GM23338 (cell line): ENCODE results near the gene SMAD9. TPM values are rescaled to one million over a fixed set of nuclear protein-coding genes. Genes with fewer than 3 reads are reported as not detected.

Source experiments
- ATAC-seq: fragments of 200-7000 bp; cut with Tn5 transposase; 3 replicates; pipeline ENCODE4 v1.9.1; 2020
- DNase-seq: peaks from one replicate; pipeline ENCODE4 v3.0.0-alpha.2; 2015; ENCODE audit warnings: low spot score
- H2AFZ ChIP-seq: fragments of 200-600 bp; sonication (generic); 2 replicates; pipeline ENCODE4 v1.8.0; 2016; ENCODE audit warnings: antibody characterized with exemption, mild to moderate bottlenecking, moderate library complexity
- H3F3A ChIP-seq: fragments of 200-600 bp; sonication (generic); replicated peaks from 2 replicates; pipeline ENCODE4 v1.8.0; 2017; ENCODE audit warnings: antibody characterized with exemption, mixed run types, low read depth
- H3K27ac ChIP-seq: fragments of 200-600 bp; sonication (generic); 2 replicates; pipeline ENCODE4 v1.6.1; 2016; ENCODE audit warnings: low read depth
- H3K27me3 ChIP-seq: fragments of 200-600 bp; sonication (generic); 2 replicates; pipeline ENCODE4 v1.8.0; 2016; ENCODE audit warnings: mild to moderate bottlenecking, mixed run types, moderate library complexity; ENCODE audit not compliant: insufficient read depth
- H3K36me3 ChIP-seq: fragments of 200-600 bp; sonication (generic); 2 replicates; pipeline ENCODE4 v1.8.0; 2016; ENCODE audit warnings: mild to moderate bottlenecking; ENCODE audit not compliant: insufficient read depth
- H3K4me1 ChIP-seq: fragments of 200-600 bp; sonication (generic); 2 replicates; pipeline ENCODE4 v1.8.0; 2016; ENCODE audit warnings: mild to moderate bottlenecking, moderate library complexity; ENCODE audit not compliant: insufficient read depth
- H3K4me2 ChIP-seq: fragments of 200-600 bp; sonication (generic); 2 replicates; pipeline ENCODE4 v1.7.1; 2017; ENCODE audit warnings: mixed run types
- H3K4me3 ChIP-seq: fragments of 200-600 bp; sonication (generic); 2 replicates; pipeline ENCODE4 v1.6.1; 2016; ENCODE audit warnings: mixed run types
- H3K79me2 ChIP-seq: fragments of 200-600 bp; sonication (generic); replicated peaks from 2 replicates; pipeline ENCODE4 v1.8.0; 2017; ENCODE audit warnings: mild to moderate bottlenecking; ENCODE audit not compliant: insufficient read depth
- H3K9me2 ChIP-seq: fragments of 200-600 bp; sonication (generic); 2 replicates; pipeline ENCODE4 v1.8.0; 2017; ENCODE audit not compliant: insufficient read depth
- H4K20me1 ChIP-seq: fragments of 200-600 bp; sonication (generic); replicated peaks from 2 replicates; pipeline ENCODE4 v1.8.0; 2017; ENCODE audit warnings: mild to moderate bottlenecking; ENCODE audit not compliant: insufficient read depth
- H3K27ac Mint-ChIP-seq: 2 replicates; pipeline ENCODE4 v1.8.0; 2020; ENCODE audit warnings: inconsistent platforms, mild to moderate bottlenecking, moderate library complexity, mixed read lengths
- H3K27me3 Mint-ChIP-seq: 3 replicates; pipeline ENCODE4 v1.8.0; 2022; ENCODE audit warnings: low read depth, mild to moderate bottlenecking, moderate library complexity, mixed read lengths, inconsistent platforms; ENCODE audit not compliant: insufficient read depth, poor library complexity
- H3K36me3 Mint-ChIP-seq: 3 replicates; pipeline ENCODE4 v1.8.0; 2021; ENCODE audit warnings: low read depth, mild to moderate bottlenecking, inconsistent platforms, moderate library complexity, mixed read lengths
- H3K4me1 Mint-ChIP-seq: 3 replicates; pipeline ENCODE4 v1.8.0; 2020; ENCODE audit warnings: mild to moderate bottlenecking, inconsistent platforms, mixed read lengths
- H3K4me3 Mint-ChIP-seq: 3 replicates; pipeline ENCODE4 v1.8.0; 2021; ENCODE audit warnings: moderate library complexity, mild to moderate bottlenecking, inconsistent platforms, mixed read lengths
- H3K9me3 Mint-ChIP-seq: 3 replicates; pipeline ENCODE4 v1.8.0; 2020; ENCODE audit warnings: moderate library complexity, mild to moderate bottlenecking, inconsistent platforms, mixed read lengths
- CREB1 ChIP-seq: fragments of 250-450 bp; sonication (Bioruptor Pico); IDR thresholded peaks from 2 replicates; pipeline ENCODE4 v1.5.0; 2020; ENCODE audit warnings: low read depth, mild to moderate bottlenecking, moderate library complexity
- EZH2 ChIP-seq: fragments of 200-600 bp; sonication (generic); IDR thresholded peaks from one replicate; pipeline ENCODE4 v1.8.0; 2017; ENCODE audit warnings: antibody characterized with exemption, mild to moderate bottlenecking, low read depth; ENCODE audit not compliant: unreplicated experiment
- EZH2phosphoT487 ChIP-seq: fragments of 200-600 bp; sonication (generic); IDR thresholded peaks from one replicate; pipeline ENCODE4 v1.8.1; 2018; ENCODE audit warnings: antibody characterized with exemption; ENCODE audit not compliant: unreplicated experiment
- NANOG ChIP-seq: IDR thresholded peaks from 2 replicates; pipeline ENCODE4 v1.6.1; 2016; ENCODE audit warnings: antibody characterized with exemption, borderline replicate concordance
- POLR2AphosphoS5 ChIP-seq: IDR thresholded peaks from 2 replicates; pipeline ENCODE4 v1.6.1; 2016; ENCODE audit warnings: antibody characterized with exemption, low read depth
- REST ChIP-seq: IDR thresholded peaks from one replicate; pipeline ENCODE4 v1.6.1; 2018; ENCODE audit warnings: antibody characterized with exemption; ENCODE audit not compliant: unreplicated experiment
- STAT1 ChIP-seq: IDR thresholded peaks from one replicate; pipeline ENCODE4 v1.6.1; 2016; ENCODE audit warnings: antibody characterized with exemption; ENCODE audit not compliant: unreplicated experiment
- ZNF114 ChIP-seq: fragments of 250-450 bp; sonication (Bioruptor Pico); IDR thresholded peaks from 2 replicates; pipeline ENCODE4 v1.5.0; 2020; ENCODE audit warnings: mild to moderate bottlenecking, moderate library complexity
- ZNF331 ChIP-seq: fragments of 250-450 bp; sonication (Bioruptor Pico); IDR thresholded peaks from 2 replicates; pipeline ENCODE4 v1.5.0; 2020; ENCODE audit warnings: low read depth, mild to moderate bottlenecking, moderate library complexity
- polyA plus RNA-seq: library from polyadenylated mRNA; unstranded; fragments of >200 nt; fragmentation: Nextera tagmentation; extraction: Ambion mirVana; gene quantifications from 2 replicates; pipeline ENCODE4 v1.2.1, GENCODE V29; 2016
- total RNA-seq: library from RNA; depleted of rRNA; stranded (reverse); fragments of >200 nt; shearing (Covaris generic); gene quantifications from 2 replicates; pipeline ENCODE4 v1.2.3, GENCODE V29; 2014
- TF ChIP-seq, protein P1 (sequence below), 2 experiments: fragments of 200-600 bp in 1 of 2; sonication (generic) in 1 of 2; conservative IDR thresholded peaks; 2 replicates each; pipeline versions ENCODE4 v1.5.1 to v1.6.1; 2016 to 2017; ENCODE audit warnings: antibody characterized with exemption in 2 of 2, low read depth in 2 of 2, mild to moderate bottlenecking in 2 of 2, moderate library complexity in 1 of 2
- TF ChIP-seq, protein P2 (sequence below): IDR thresholded peaks from 2 replicates; pipeline ENCODE4 v1.6.1; 2016; ENCODE audit warnings: antibody characterized with exemption

Gene SMAD9
- total and polyA plus RNA-seq, 2 experiments from 2014 or later, result 0.95 to 1.3 TPM

- TF ChIP-seq EZH2phosphoT487, result no peak
- TF ChIP-seq POLR2AphosphoS5, result no peak
- TF ChIP-seq STAT1, result no peak
- TF ChIP-seq, protein P1, sequence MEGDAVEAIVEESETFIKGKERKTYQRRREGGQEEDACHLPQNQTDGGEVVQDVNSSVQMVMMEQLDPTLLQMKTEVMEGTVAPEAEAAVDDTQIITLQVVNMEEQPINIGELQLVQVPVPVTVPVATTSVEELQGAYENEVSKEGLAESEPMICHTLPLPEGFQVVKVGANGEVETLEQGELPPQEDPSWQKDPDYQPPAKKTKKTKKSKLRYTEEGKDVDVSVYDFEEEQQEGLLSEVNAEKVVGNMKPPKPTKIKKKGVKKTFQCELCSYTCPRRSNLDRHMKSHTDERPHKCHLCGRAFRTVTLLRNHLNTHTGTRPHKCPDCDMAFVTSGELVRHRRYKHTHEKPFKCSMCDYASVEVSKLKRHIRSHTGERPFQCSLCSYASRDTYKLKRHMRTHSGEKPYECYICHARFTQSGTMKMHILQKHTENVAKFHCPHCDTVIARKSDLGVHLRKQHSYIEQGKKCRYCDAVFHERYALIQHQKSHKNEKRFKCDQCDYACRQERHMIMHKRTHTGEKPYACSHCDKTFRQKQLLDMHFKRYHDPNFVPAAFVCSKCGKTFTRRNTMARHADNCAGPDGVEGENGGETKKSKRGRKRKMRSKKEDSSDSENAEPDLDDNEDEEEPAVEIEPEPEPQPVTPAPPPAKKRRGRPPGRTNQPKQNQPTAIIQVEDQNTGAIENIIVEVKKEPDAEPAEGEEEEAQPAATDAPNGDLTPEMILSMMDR (conservative IDR thresholded peaks at IDR 0.05; ENCODE audit: low read depth in 2 of 2), result no peak
- no peak for TF ChIP-seq ZNF331 (CRISPR knock-in tag)
- TF ChIP-seq ZNF114 (CRISPR knock-in tag), result no peak
- TF ChIP-seq EZH2, result no peak
- TF ChIP-seq NANOG, result no peak
- TF ChIP-seq CREB1 (CRISPR knock-in tag), result no peak
Measured at GRCh38 chr13:36829753-36830152, 90.3 kb downstream of the SMAD9 start (continued).

DNA sequence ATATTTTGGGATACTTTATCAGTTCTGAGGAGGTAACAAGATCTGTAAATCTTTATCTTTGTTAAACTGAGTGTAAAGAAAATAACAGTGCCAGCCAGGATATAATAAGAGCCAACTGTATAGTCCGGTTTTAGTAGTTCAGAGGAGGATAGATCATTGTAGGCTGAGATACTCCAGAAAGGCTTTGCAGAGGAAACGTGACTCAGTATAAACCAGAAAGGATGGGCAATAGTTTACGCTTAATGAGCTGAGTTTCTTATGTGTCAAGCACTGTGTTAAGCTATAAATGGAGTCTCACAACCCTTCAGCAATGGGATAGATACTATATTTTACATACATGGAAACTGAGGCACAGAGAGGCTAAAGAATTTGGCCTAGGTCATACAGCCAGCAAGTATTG, 97.3 kb downstream of the SMAD9 start:
- H3K27me3 ChIP-seq, result peaks cover 8% of the 10 kb centered on the region; the same call in 1 of the 2 replicates
- peaks cover 14% of the 10 kb centered on the region; the same call in 1 of the 2 replicates for H3K4me1 ChIP-seq
- H3K4me3 ChIP-seq, result no peak overlapping the region
- peaks cover 3% of the 10 kb centered on the region for H3K27me3 Mint-ChIP-seq
- H4K20me1 ChIP-seq, result peaks cover 6% of the 10 kb centered on the region; the same call in 1 of the 2 replicates
- no peak overlapping the region for H3K27ac ChIP-seq
- no peaks in the 10 kb centered on the region; the same call in 2 of the 3 replicates for H3K36me3 Mint-ChIP-seq
- TF ChIP-seq, protein P2, sequence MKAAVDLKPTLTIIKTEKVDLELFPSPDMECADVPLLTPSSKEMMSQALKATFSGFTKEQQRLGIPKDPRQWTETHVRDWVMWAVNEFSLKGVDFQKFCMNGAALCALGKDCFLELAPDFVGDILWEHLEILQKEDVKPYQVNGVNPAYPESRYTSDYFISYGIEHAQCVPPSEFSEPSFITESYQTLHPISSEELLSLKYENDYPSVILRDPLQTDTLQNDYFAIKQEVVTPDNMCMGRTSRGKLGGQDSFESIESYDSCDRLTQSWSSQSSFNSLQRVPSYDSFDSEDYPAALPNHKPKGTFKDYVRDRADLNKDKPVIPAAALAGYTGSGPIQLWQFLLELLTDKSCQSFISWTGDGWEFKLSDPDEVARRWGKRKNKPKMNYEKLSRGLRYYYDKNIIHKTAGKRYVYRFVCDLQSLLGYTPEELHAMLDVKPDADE, result no peak
- TF ChIP-seq REST, result no peak
- no peak for TF ChIP-seq STAT1
- ATAC-seq, result no peak
- H3K4me1 Mint-ChIP-seq, result peaks cover 30% of the 10 kb centered on the region
- no peaks in the 10 kb centered on the region for H3K9me3 Mint-ChIP-seq
- H3K4me3 Mint-ChIP-seq, result no peak overlapping the region
- H2AFZ ChIP-seq, result no peak overlapping the region
- no peak for DNase-seq
- no peak overlapping the region for H3K4me2 ChIP-seq
- no peaks in the 10 kb centered on the region for H3K36me3 ChIP-seq
- 0 out of 2 replicates have a peak, but pooled peaks cover 3% of the 10 kb centered on the region for H3F3A ChIP-seq
- H3K9me2 ChIP-seq, result no peaks in the 10 kb centered on the region
- H3K27ac Mint-ChIP-seq, result no peak overlapping the region
- peaks cover 46% of the 10 kb centered on the region for H3K79me2 ChIP-seq
